RWPE1 (cell line): ENCODE measurements around the gene SF3B6.

Experiments
- CTCF ChIA-PET: fragments of 350-600 bp; sonication (Branson Sonifier 250); formaldehyde crosslinking; extraction: SDS; loops from one replicate; lab custom pipeline; 2021; lab: Yijun Ruan, JAX
- POLR2A ChIA-PET: fragments of 400-600 bp; formaldehyde crosslinking; extraction: SDS; loops from one replicate; lab custom pipeline; 2020; ENCODE audit warnings: antibody characterized with exemption; ENCODE audit not compliant: low non-redundant PET; lab: Yijun Ruan, JAX
- DNase-seq: peaks from one replicate; pipeline ENCODE4 v3.0.0; 2012; ENCODE audit warnings: low spot score
- H3K27ac ChIP-seq: fragments of 450-650 bp; 2 replicates; pipeline ENCODE4 v1.5.1; 2017
- CTCF ChIP-seq: fragments of 450-650 bp; conservative IDR thresholded peaks from 2 replicates; pipeline ENCODE4 v1.5.1; 2017; ENCODE audit warnings: low read depth, mild to moderate bottlenecking

The SF3B6 gene

GRCh38 chr2:24026233-24026632 is 49.9 kb downstream of the SF3B6 start:
- ChIA-PET CTCF (no interaction called here), POLR2A (no interaction called here)
- no peak for TF ChIP-seq CTCF
- no peak overlapping the region for H3K27ac ChIP-seq
- no peak for DNase-seq

- CTCF ChIA-PET: interaction anchor here (0.6 kb wide), 1 partner anchor 53 kb away, joined by 6 read pairs; no protein-coding TSS in a partner anchor
These were observed 51.0 kb downstream of the SF3B6 start for GRCh38 chr2:24024996-24025663.

GRCh38 chr2:24024018-24024417 is 52.1 kb downstream of the SF3B6 start:
- POLR2A ChIA-PET: no interaction called here

More at GRCh38 chr2:24024996-24025663, 51.0 kb downstream of the SF3B6 start:
- no peak overlapping the region for H3K27ac ChIP-seq
- no peak for TF ChIP-seq CTCF
- no peak for DNase-seq
- POLR2A ChIA-PET: no interaction called here

GRCh38 chr2:24022975-24023575 is 53.1 kb downstream of the SF3B6 start:
- no peak for DNase-seq
- H3K27ac ChIP-seq: no peak overlapping the region
- POLR2A ChIA-PET: no interaction called here
- CTCF ChIA-PET: no interaction called here
- TF ChIP-seq CTCF: no peak

More at GRCh38 chr2:24024018-24024417, 52.1 kb downstream of the SF3B6 start:
- no peak for TF ChIP-seq CTCF
- no peak overlapping the region for H3K27ac ChIP-seq
- CTCF ChIA-PET: no interaction called here
- DNase-seq: no peak

- H3K27ac ChIP-seq: no peak overlapping the region
- POLR2A ChIA-PET: no interaction called here
- TF ChIP-seq CTCF: no peak
- CTCF ChIA-PET: no interaction called here
- no peak for DNase-seq
These were observed 53.7 kb downstream of the SF3B6 start for GRCh38 chr2:24022324-24022974.

- ChIA-PET POLR2A (no interaction called here), CTCF (no interaction called here)
- no peak overlapping the region for H3K27ac ChIP-seq
- peak; percentile 64 for DNase-seq
- TF ChIP-seq CTCF: no peak
These were observed 54.8 kb downstream of the SF3B6 start for GRCh38 chr2:24021122-24021998.
